HG03521 (cell line): ENCODE data around the gene PHF20.
"Not testable (repeated sequence)": the region's sequence is repeated elsewhere in the genome, so short reads cannot be mapped to it uniquely, and the experiment has no call there.

Experiments used
- ATAC-seq: cut with Tn5 transposase; IDR thresholded peaks from one replicate; pipeline ENCODE4 v1.9.1; 2021; ENCODE audit warnings: mild to moderate bottlenecking, moderate library complexity; ENCODE audit not compliant: unreplicated experiment

PHF20 gene

GRCh38 chr20:35773154-35773751 lies 1.4 kb downstream of the PHF20 start:
- no peak for ATAC-seq

- ATAC-seq: no peak
These were observed 2.6 kb downstream of the PHF20 start for GRCh38 chr20:35774391-35774790.

GRCh38 chr20:35776513-35777101 lies 4.8 kb downstream of the PHF20 start:
- ATAC-seq: no peak

GRCh38 chr20:35783811-35784210 lies 12.0 kb downstream of the PHF20 start:
- not testable (repeated sequence) for ATAC-seq

- ATAC-seq: not testable (repeated sequence)
These were observed 13.7 kb downstream of the PHF20 start for GRCh38 chr20:35785541-35785940.

- ATAC-seq: no peak
These were observed 17.0 kb downstream of the PHF20 start for GRCh38 chr20:35788796-35789195.

- ATAC-seq: no peak
These were observed 19.3 kb downstream of the PHF20 start for GRCh38 chr20:35791097-35791496.

GRCh38 chr20:35791821-35792220 lies 20.0 kb downstream of the PHF20 start:
- no peak for ATAC-seq

GRCh38 chr20:35792740-35793139 lies 20.9 kb downstream of the PHF20 start:
- ATAC-seq: no peak

- ATAC-seq: no peak
These were observed 24.8 kb downstream of the PHF20 start for GRCh38 chr20:35796571-35796970.

GRCh38 chr20:35801865-35802264 lies 30.1 kb downstream of the PHF20 start:
- no peak for ATAC-seq

- ATAC-seq: no peak
These were observed 34.3 kb downstream of the PHF20 start for GRCh38 chr20:35806075-35806474.

- ATAC-seq: no peak
These were observed 36.1 kb downstream of the PHF20 start for GRCh38 chr20:35807877-35808276.

- no peak for ATAC-seq
These were observed 48.9 kb downstream of the PHF20 start for GRCh38 chr20:35820715-35821114.

GRCh38 chr20:35821807-35822242 lies 50.0 kb downstream of the PHF20 start:
- no peak for ATAC-seq

GRCh38 chr20:35823147-35823546 lies 51.3 kb downstream of the PHF20 start:
- ATAC-seq: no peak

GRCh38 chr20:35823937-35824336 lies 52.1 kb downstream of the PHF20 start:
- no peak for ATAC-seq

GRCh38 chr20:35826397-35826998 lies 54.7 kb downstream of the PHF20 start:
- no peak for ATAC-seq

GRCh38 chr20:35828434-35828833 lies 56.6 kb downstream of the PHF20 start:
- no peak for ATAC-seq

GRCh38 chr20:35828916-35829315 lies 57.1 kb downstream of the PHF20 start:
- ATAC-seq: no peak

GRCh38 chr20:35830264-35830663 lies 58.4 kb downstream of the PHF20 start:
- ATAC-seq: no peak

- no peak for ATAC-seq
These were observed 59.2 kb downstream of the PHF20 start for GRCh38 chr20:35831029-35831428.
